Trophoblast cell (in vitro differentiated cells and primary cell): ENCODE data around the gene HMGCL.
"Not testable (repeated sequence)": the region's sequence is repeated elsewhere in the genome, so short reads cannot be mapped to it uniquely, and the experiment has no call there.

Source experiments
- DNase-seq, 2 donors: peaks; one replicate each; pipeline ENCODE4 v3.0.0-alpha.2; 2016
- H2AFZ ChIP-seq: 2 replicates; pipeline ENCODE4 v1.6.1; 2013; ENCODE audit warnings: low read length, moderate library complexity, mild to moderate bottlenecking; ENCODE audit not compliant: insufficient read depth, poor library complexity
- H2AK5ac ChIP-seq: 2 replicates; pipeline ENCODE4 v1.6.1; 2013; ENCODE audit warnings: mild to moderate bottlenecking, low read length
- H2BK120ac ChIP-seq: 2 replicates; pipeline ENCODE4 v1.6.1; 2013; ENCODE audit warnings: low read length, mild to moderate bottlenecking, moderate library complexity; ENCODE audit not compliant: insufficient read depth, poor library complexity
- H2BK12ac ChIP-seq: 2 replicates; pipeline ENCODE4 v1.6.1; 2013; ENCODE audit warnings: mild to moderate bottlenecking, low read length, moderate library complexity
- H2BK5ac ChIP-seq: 2 replicates; pipeline ENCODE4 v1.6.1; 2013; ENCODE audit warnings: low read length, low read depth, moderate library complexity, mild to moderate bottlenecking; ENCODE audit not compliant: poor library complexity
- H3K14ac ChIP-seq: 2 replicates; pipeline ENCODE4 v1.6.1; 2013; ENCODE audit warnings: mild to moderate bottlenecking, low read length
- H3K18ac ChIP-seq: 2 replicates; pipeline ENCODE4 v1.6.1; 2013; ENCODE audit warnings: mild to moderate bottlenecking, low read length
- H3K23ac ChIP-seq: 2 replicates; pipeline ENCODE4 v1.6.1; 2013; ENCODE audit warnings: low read length
- H3K27ac ChIP-seq: 2 replicates; pipeline ENCODE4 v1.5.1; 2013; ENCODE audit warnings: low read depth, mild to moderate bottlenecking, inconsistent platforms, low read length, moderate library complexity
- H3K27me3 ChIP-seq: 2 replicates; pipeline ENCODE4 v1.6.1; 2013; ENCODE audit warnings: inconsistent platforms, mild to moderate bottlenecking, low read length, moderate library complexity; ENCODE audit not compliant: insufficient read depth
- H3K36me3 ChIP-seq, 2 experiments: 1 replicate in 1 of 2; 2 replicates in 1 of 2; pipeline ENCODE4 v1.6.1; 2013; ENCODE audit warnings: low read length in 2 of 2, mild to moderate bottlenecking in 2 of 2, moderate library complexity in 1 of 2; ENCODE audit not compliant: insufficient read depth in 2 of 2, control insufficient read depth in 1 of 2
- H3K4ac ChIP-seq: 2 replicates; pipeline ENCODE4 v1.6.1; 2013; ENCODE audit warnings: low read depth, mild to moderate bottlenecking, low read length, moderate library complexity
- H3K4me1 ChIP-seq, 2 experiments: 1 replicate in 1 of 2; 2 replicates in 1 of 2; pipeline ENCODE4 v1.6.1; 2013; ENCODE audit warnings: low read length in 2 of 2, mild to moderate bottlenecking in 2 of 2, moderate library complexity in 1 of 2; ENCODE audit not compliant: insufficient read depth in 2 of 2, control insufficient read depth in 1 of 2
- H3K4me2 ChIP-seq: 2 replicates; pipeline ENCODE4 v1.6.1; 2013; ENCODE audit warnings: inconsistent platforms, mild to moderate bottlenecking, low read length, moderate library complexity
- H3K4me3 ChIP-seq: 2 replicates; pipeline ENCODE4 v1.5.1; 2013; ENCODE audit warnings: mild to moderate bottlenecking, low read depth, low read length, inconsistent platforms
- H3K79me1 ChIP-seq: one replicate; pipeline ENCODE4 v1.6.1; 2013; ENCODE audit warnings: low read length
- H3K79me2 ChIP-seq: 2 replicates; pipeline ENCODE4 v1.6.1; 2013; ENCODE audit warnings: low read length, mild to moderate bottlenecking; ENCODE audit not compliant: control insufficient read depth, insufficient read depth, poor library complexity
- H3K9ac ChIP-seq: 2 replicates; pipeline ENCODE4 v1.6.1; 2013; ENCODE audit warnings: mild to moderate bottlenecking, low read length
- H3K9me3 ChIP-seq: 2 replicates; pipeline ENCODE4 v1.6.1; 2013; ENCODE audit warnings: low read depth, mild to moderate bottlenecking, control low read depth, inconsistent platforms, low read length; ENCODE audit not compliant: insufficient read depth
- H4K12ac ChIP-seq: 2 replicates; pipeline ENCODE4 v1.6.1; 2013; ENCODE audit warnings: low read depth, mild to moderate bottlenecking, low read length, moderate library complexity
- H4K8ac ChIP-seq: 2 replicates; pipeline ENCODE4 v1.6.1; 2013; ENCODE audit warnings: low read depth, mild to moderate bottlenecking, low read length, moderate library complexity
- H4K91ac ChIP-seq: one replicate; pipeline ENCODE4 v1.6.1; 2013; ENCODE audit warnings: low read depth, mild to moderate bottlenecking, low read length, moderate library complexity
- WGBS: extraction: QIAGEN DNeasy Blood & Tissue Kit; methylation state at CpG from one replicate; pipeline ENCODE4 v1.1.7; 2013; ENCODE audit warnings: missing lambda C conversion rate; ENCODE audit not compliant: insufficient read length, insufficient coverage; ENCODE audit errors: extremely low coverage; 5-methylcytosine and 5-hydroxymethylcytosine counted together

The HMGCL gene

GRCh38 chr1:23848673-23849616 is 23.7 kb upstream of the HMGCL start:
- no peak overlapping the region for H3K4me2 ChIP-seq
- H2BK12ac ChIP-seq, result no peak overlapping the region
- H4K8ac ChIP-seq, result no peak overlapping the region
- no peak overlapping the region for H3K23ac ChIP-seq
- H2AFZ ChIP-seq, result no peak overlapping the region
- no peak overlapping the region for H3K27ac ChIP-seq
- no peaks in the 10 kb centered on the region for H3K4me1 ChIP-seq
- H3K79me2 ChIP-seq, result no peaks in the 10 kb centered on the region
- H3K36me3 ChIP-seq, result no peaks in the 10 kb centered on the region
- no peak overlapping the region for H3K14ac ChIP-seq
- no peak overlapping the region for H2BK5ac ChIP-seq
- H3K18ac ChIP-seq, result no peak overlapping the region
- no peak overlapping the region for H3K4me3 ChIP-seq
- H4K12ac ChIP-seq, result no peak overlapping the region
- no CpG with 5 or more reads among the region's 12 CpGs for WGBS
- H2BK120ac ChIP-seq, result no peak overlapping the region
- no peaks in the 10 kb centered on the region for H3K79me1 ChIP-seq
- no peak overlapping the region for H3K9ac ChIP-seq
- no peak for DNase-seq
- H4K91ac ChIP-seq, result no peak overlapping the region
- H3K27me3 ChIP-seq, result no peaks in the 10 kb centered on the region
- H2AK5ac ChIP-seq, result no peak overlapping the region
- no peak overlapping the region for H3K4ac ChIP-seq
- H3K9me3 ChIP-seq, result no peaks in the 10 kb centered on the region

DNA sequence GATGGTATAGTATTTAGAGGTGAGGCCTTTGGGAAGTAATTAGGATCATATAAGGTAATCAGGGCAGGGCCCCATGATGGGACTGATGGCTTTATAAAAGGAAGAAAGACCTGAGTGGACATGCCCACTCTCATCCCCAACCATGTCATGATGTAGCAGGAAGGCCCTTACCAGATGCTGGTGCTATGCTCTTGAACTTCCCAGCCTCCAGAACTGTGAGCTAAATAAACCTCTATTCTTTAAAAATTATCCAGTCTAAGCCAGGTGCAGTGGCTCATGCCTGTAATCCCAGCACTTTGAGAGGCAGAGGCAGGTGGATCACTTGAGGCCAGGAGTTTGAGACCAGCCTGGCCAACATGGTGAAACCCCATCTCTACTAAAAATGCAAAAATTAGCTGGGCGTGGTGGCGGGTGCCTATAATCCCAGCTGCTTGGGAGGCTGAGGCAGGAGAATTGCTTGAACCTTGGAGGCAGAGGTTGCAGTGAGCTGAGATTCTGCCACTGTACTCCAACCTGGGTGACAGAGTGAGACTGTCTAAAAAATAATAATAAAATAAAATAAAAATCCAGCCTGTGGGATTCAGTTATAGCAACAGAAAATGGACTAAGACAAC is 22.4 kb upstream of the HMGCL start:
- H3K27me3 ChIP-seq, H2BK5ac ChIP-seq, H3K36me3 ChIP-seq, H4K12ac ChIP-seq, H4K8ac ChIP-seq, H3K79me2 ChIP-seq, H3K14ac ChIP-seq, H3K9ac ChIP-seq, H3K23ac ChIP-seq, H2BK12ac ChIP-seq, H3K4me1 ChIP-seq, H3K79me1 ChIP-seq, H3K9me3 ChIP-seq, H2AK5ac ChIP-seq, H2AFZ ChIP-seq, H3K4ac ChIP-seq, H4K91ac ChIP-seq, H2BK120ac ChIP-seq, H3K4me2 ChIP-seq, H3K4me3 ChIP-seq, H3K27ac ChIP-seq, H3K18ac ChIP-seq, DNase-seq: not testable (repeated sequence)
- no CpG with 5 or more reads among the region's 2 CpGs for WGBS

- no peak overlapping the region for H2BK12ac ChIP-seq
Observed at GRCh38 chr1:23845163-23845562, 19.9 kb upstream of the HMGCL start.

DNA sequence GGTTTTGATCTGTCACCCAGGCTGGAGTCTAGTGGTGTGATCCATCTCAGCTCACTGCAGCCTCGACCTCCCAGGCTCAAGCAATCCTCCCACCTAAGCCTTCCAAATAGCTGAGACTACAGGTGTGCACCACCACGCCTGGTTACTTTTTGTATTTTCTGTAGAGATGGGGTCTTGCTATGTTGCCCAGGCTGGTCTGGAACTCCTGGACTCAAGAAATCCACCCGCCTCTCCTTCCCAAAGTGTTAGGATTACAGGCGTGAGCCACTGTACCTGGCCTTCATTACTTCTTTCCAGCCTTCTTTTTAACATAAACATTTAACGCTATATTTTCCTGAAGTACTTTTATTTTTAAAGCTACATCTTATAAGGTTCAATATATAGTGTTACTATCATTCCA is 18.4 kb upstream of the HMGCL start:
- no peak overlapping the region for H3K4ac ChIP-seq
- no peaks in the 10 kb centered on the region for H3K36me3 ChIP-seq
- H3K14ac ChIP-seq, result no peak overlapping the region
- H3K18ac ChIP-seq, result no peak overlapping the region
- no peak overlapping the region for H3K27ac ChIP-seq
- no peaks in the 10 kb centered on the region for H3K79me2 ChIP-seq
- no peak overlapping the region for H4K12ac ChIP-seq
- no peaks in the 10 kb centered on the region for H3K4me1 ChIP-seq
- H4K91ac ChIP-seq, result no peak overlapping the region
- no CpG with 5 or more reads among the region's 5 CpGs for WGBS
- no peaks in the 10 kb centered on the region for H3K9me3 ChIP-seq
- no peak overlapping the region for H2BK120ac ChIP-seq
- no peak overlapping the region for H2BK12ac ChIP-seq
- H3K27me3 ChIP-seq, result no peaks in the 10 kb centered on the region
- H2AK5ac ChIP-seq, result no peak overlapping the region
- H3K79me1 ChIP-seq, result no peaks in the 10 kb centered on the region
- H3K23ac ChIP-seq, result no peak overlapping the region
- no peak overlapping the region for H2AFZ ChIP-seq
- H3K4me3 ChIP-seq, result no peak overlapping the region
- H4K8ac ChIP-seq, result no peak overlapping the region
- H2BK5ac ChIP-seq, result no peak overlapping the region
- DNase-seq, result no peak
- no peak overlapping the region for H3K4me2 ChIP-seq
- H3K9ac ChIP-seq, result no peak overlapping the region

More at GRCh38 chr1:23845163-23845562, 19.9 kb upstream of the HMGCL start:
- Histone ChIP-seq H3K4me3 (no peak overlapping the region), H3K79me1 (no peaks in the 10 kb centered on the region), H4K12ac (no peak overlapping the region), H4K91ac (no peak overlapping the region), H3K79me2 (no peaks in the 10 kb centered on the region), H3K4me1 (no peaks in the 10 kb centered on the region), H2AFZ (no peak overlapping the region), H3K4me2 (no peak overlapping the region), H2AK5ac (no peak overlapping the region), H3K14ac (no peak overlapping the region), H3K4ac (no peak overlapping the region), H4K8ac (no peak overlapping the region), H2BK5ac (no peak overlapping the region), H3K9ac (no peak overlapping the region), H3K27me3 (no peaks in the 10 kb centered on the region), H3K23ac (no peak overlapping the region), H3K9me3 (no peaks in the 10 kb centered on the region), H3K18ac (no peak overlapping the region), H3K27ac (no peak overlapping the region), H3K36me3 (no peaks in the 10 kb centered on the region), H2BK120ac (no peak overlapping the region)
- WGBS, result no CpG with 5 or more reads among the region's 2 CpGs
- DNase-seq, result no peak
